ENCODE measurements around the gene PLIN4.

DNA sequence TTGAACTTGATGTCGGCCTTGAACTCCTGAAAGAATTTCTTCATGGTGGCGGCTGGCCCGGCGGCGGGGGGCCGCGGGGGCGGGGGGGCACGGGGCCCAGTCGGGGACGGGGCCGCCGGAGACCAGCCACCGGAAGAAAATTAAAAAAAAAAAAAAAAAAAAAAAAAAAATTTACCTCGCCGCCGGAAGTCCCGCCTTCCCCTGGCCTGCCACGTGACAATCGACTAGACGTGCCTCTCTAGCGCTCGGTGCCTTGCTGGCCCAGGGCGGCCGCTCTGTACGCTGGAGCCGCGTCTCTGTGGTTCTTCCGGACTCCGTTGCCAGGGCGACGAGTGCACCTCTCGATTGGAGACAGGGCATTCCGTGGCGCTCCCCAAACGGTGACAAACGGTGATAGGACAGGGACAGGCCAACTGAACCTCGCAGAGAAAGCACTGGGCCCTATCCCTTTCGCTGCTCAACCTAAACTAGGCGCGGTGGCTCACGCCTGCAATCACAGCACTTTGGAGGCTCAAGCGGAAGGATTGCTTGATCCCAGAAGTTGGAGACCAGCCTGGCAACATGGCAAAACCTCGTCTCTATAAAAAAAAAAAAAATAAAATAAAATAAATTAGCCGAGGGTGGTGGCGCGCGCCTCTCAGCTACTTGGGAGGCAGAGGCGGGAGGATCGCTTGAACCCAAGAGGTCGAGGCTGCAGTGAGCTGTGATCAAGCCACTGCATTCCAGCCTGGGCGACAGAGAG, 60.5 kb downstream of the PLIN4 start, which contains the start of gene UBXN6:
- TF ChIP-seq FOSL1 (IDR thresholded peaks at IDR 0.05; ENCODE audit: low read depth), result no peak
- no peak for TF ChIP-seq JUND (IDR thresholded peaks at IDR 0.05)
- TF ChIP-seq, protein P1, sequence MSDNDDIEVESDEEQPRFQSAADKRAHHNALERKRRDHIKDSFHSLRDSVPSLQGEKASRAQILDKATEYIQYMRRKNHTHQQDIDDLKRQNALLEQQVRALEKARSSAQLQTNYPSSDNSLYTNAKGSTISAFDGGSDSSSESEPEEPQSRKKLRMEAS (IDR thresholded peaks at IDR 0.05), result peak; percentile 67
- TF ChIP-seq EZH2 (IDR thresholded peaks at IDR 0.05), result no peak
- no peak for TF ChIP-seq ZNF274 (IDR thresholded peaks at IDR 0.05; ENCODE audit: low read depth, low read length)
- TF ChIP-seq EGR1 (IDR thresholded peaks at IDR 0.05; ENCODE audit: low read depth), result no peak
- no peak for TF ChIP-seq POLR2A (IDR thresholded peaks at IDR 0.05; ENCODE audit: borderline replicate concordance, extremely low read depth, insufficient read depth, insufficient read length)
- TF ChIP-seq, protein P2, sequence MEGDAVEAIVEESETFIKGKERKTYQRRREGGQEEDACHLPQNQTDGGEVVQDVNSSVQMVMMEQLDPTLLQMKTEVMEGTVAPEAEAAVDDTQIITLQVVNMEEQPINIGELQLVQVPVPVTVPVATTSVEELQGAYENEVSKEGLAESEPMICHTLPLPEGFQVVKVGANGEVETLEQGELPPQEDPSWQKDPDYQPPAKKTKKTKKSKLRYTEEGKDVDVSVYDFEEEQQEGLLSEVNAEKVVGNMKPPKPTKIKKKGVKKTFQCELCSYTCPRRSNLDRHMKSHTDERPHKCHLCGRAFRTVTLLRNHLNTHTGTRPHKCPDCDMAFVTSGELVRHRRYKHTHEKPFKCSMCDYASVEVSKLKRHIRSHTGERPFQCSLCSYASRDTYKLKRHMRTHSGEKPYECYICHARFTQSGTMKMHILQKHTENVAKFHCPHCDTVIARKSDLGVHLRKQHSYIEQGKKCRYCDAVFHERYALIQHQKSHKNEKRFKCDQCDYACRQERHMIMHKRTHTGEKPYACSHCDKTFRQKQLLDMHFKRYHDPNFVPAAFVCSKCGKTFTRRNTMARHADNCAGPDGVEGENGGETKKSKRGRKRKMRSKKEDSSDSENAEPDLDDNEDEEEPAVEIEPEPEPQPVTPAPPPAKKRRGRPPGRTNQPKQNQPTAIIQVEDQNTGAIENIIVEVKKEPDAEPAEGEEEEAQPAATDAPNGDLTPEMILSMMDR (IDR thresholded peaks at IDR 0.05 in 2 of 3, conservative IDR thresholded peaks at IDR 0.05 in 1 of 3; ENCODE audit: borderline replicate concordance in 1 of 3, insufficient read depth in 1 of 3, low read depth in 2 of 3, low read length in 2 of 3), result no peak
